HepG2 (cell line): ENCODE data around the gene RNF8. TPM values are rescaled to one million over a fixed set of nuclear protein-coding genes. Genes with fewer than 3 reads are reported as not detected.

ENCODE experiments used
- ADNP ChIP-seq: sonication (generic); formaldehyde crosslinking; IDR thresholded peaks from 2 replicates; pipeline ENCODE4 v1.4.0; 2020; ENCODE audit warnings: missing genetic modification reagents
- BHLHE40 ChIP-seq: IDR thresholded peaks from 2 replicates; pipeline ENCODE4 v1.6.1; 2011; ENCODE audit warnings: low read length, improper control_type of control experiment
- ERF ChIP-seq: IDR thresholded peaks from 2 replicates; pipeline ENCODE4 v1.6.1; 2018; ENCODE audit warnings: missing biosample characterization, missing genetic modification reagents
- FOXC1 ChIP-seq: sonication (generic); formaldehyde crosslinking; IDR thresholded peaks from 2 replicates; pipeline ENCODE4 v1.8.0; 2022; ENCODE audit warnings: mild to moderate bottlenecking, missing genetic modification reagents, borderline replicate concordance
- GFI1 ChIP-seq: sonication (generic); formaldehyde crosslinking; IDR thresholded peaks from 2 replicates; pipeline ENCODE4 v1.5.0; 2020; ENCODE audit warnings: missing genetic modification reagents, mild to moderate bottlenecking, borderline replicate concordance
- MAX ChIP-seq: IDR thresholded peaks from 2 replicates; pipeline ENCODE4 v1.6.1; 2012; ENCODE audit warnings: inconsistent platforms
- RAD21 ChIP-seq: fragments of 450-650 bp; formaldehyde crosslinking; IDR thresholded peaks from 2 replicates; pipeline ENCODE4 v1.5.0; 2020; ENCODE audit warnings: mild to moderate bottlenecking
- SAFB2 ChIP-seq: sonication (generic); formaldehyde crosslinking; IDR thresholded peaks from 2 replicates; pipeline ENCODE4 v1.5.1; 2020; ENCODE audit warnings: missing genetic modification reagents, low read depth, mild to moderate bottlenecking, borderline replicate concordance
- SSRP1 ChIP-seq: IDR thresholded peaks from 2 replicates; pipeline ENCODE4 v1.6.1; 2016; ENCODE audit warnings: control low read depth
- ZBTB21 ChIP-seq: sonication (generic); formaldehyde crosslinking; IDR thresholded peaks from 2 replicates; pipeline ENCODE4 v1.4.0; 2020; ENCODE audit warnings: missing genetic modification reagents
- ZNF121 ChIP-seq: sonication (generic); formaldehyde crosslinking; IDR thresholded peaks from 2 replicates; pipeline ENCODE4 v1.5.0; 2020; ENCODE audit warnings: mild to moderate bottlenecking, missing genetic modification reagents
- ZNF282 ChIP-seq: fragments of 450-650 bp; IDR thresholded peaks from 2 replicates; pipeline ENCODE4 v1.6.1; 2018; ENCODE audit not compliant: partially characterized antibody
- ZNF317 ChIP-seq: sonication (generic); formaldehyde crosslinking; IDR thresholded peaks from 2 replicates; pipeline ENCODE4 v1.5.0; 2020; ENCODE audit warnings: mild to moderate bottlenecking, missing genetic modification reagents
- ZNF331 ChIP-seq: sonication (generic); formaldehyde crosslinking; IDR thresholded peaks from 2 replicates; pipeline ENCODE4 v1.4.0; 2020; ENCODE audit warnings: missing genetic modification reagents
- ZNF430 ChIP-seq: sonication (generic); formaldehyde crosslinking; IDR thresholded peaks from 2 replicates; pipeline ENCODE4 v1.9.0; 2021; ENCODE audit warnings: mild to moderate bottlenecking, missing genetic modification reagents
- ZNF577 ChIP-seq: sonication (generic); formaldehyde crosslinking; IDR thresholded peaks from 2 replicates; pipeline ENCODE4 v1.4.0; 2020; ENCODE audit warnings: mild to moderate bottlenecking, low read depth, missing genetic modification reagents, borderline replicate concordance
- ZNF749 ChIP-seq: sonication (generic); formaldehyde crosslinking; IDR thresholded peaks from 2 replicates; pipeline ENCODE4 v1.8.0; 2022; ENCODE audit warnings: mild to moderate bottlenecking, missing genetic modification reagents, moderate library complexity, borderline replicate concordance
- ZNF775 ChIP-seq: sonication (generic); formaldehyde crosslinking; IDR thresholded peaks from 2 replicates; pipeline ENCODE4 v1.4.0; 2020; ENCODE audit warnings: missing genetic modification reagents, mild to moderate bottlenecking, moderate library complexity, borderline replicate concordance
- polyA plus RNA-seq, 8 experiments: library from polyadenylated mRNA; depleted of rRNA in 3 of 8; stranded (reverse) in 7 of 8; unstranded in 1 of 8; fragments of >200 nt; fragmentation: Illumina TruSeq in 4 of 8; extraction: Trizol in 4 of 8; gene quantifications; 2 replicates each; pipeline versions ENCODE4 v1.2.1 to v1.2.3, GENCODE V29; 2011 to 2016; ENCODE audit warnings: low read depth in 4 of 8, missing spikeins in 1 of 8, mixed read lengths in 1 of 8; ENCODE audit not compliant: insufficient read depth in 1 of 8
- total RNA-seq, 5 experiments: library from RNA; depleted of rRNA; stranded (reverse); fragments of >200 nt; fragmentation: Illumina TruSeq; extraction: Trizol; gene quantifications; 2 replicates each; pipeline ENCODE4 v1.2.3, GENCODE V29; 2016; ENCODE audit warnings: low read depth in 1 of 5
- TF ChIP-seq, protein P1 (sequence below): sonication (generic); formaldehyde crosslinking; IDR thresholded peaks from 2 replicates; pipeline ENCODE4 v1.4.0; 2020; ENCODE audit warnings: missing genetic modification reagents
- TF ChIP-seq, protein P2 (sequence below): sonication (generic); formaldehyde crosslinking; IDR thresholded peaks from 2 replicates; pipeline ENCODE4 v1.4.0; 2020; ENCODE audit warnings: missing genetic modification reagents, mild to moderate bottlenecking, borderline replicate concordance
- TF ChIP-seq, protein P3 (sequence below): sonication (generic); formaldehyde crosslinking; IDR thresholded peaks from 2 replicates; pipeline ENCODE4 v1.8.0; 2022; ENCODE audit warnings: mild to moderate bottlenecking, missing genetic modification reagents; ENCODE audit not compliant: insufficient replicate concordance

Gene RNF8
- total and polyA plus RNA-seq, 2 of the 13 experiments (the other 11 are each of a cell fraction or from before 2014, with no cell fraction given), result 21.8 to 47.6 TPM

GRCh38 chr6:37432916-37433656 is 79.3 kb downstream of the RNF8 start, which contains the start of gene CMTR1 (continued):
- TF ChIP-seq GFI1 (CRISPR knock-in tag) (peak; percentile 62; the same call in 1 of the 2 replicates), FOXC1 (CRISPR knock-in tag) (no peak; the same call in 1 of the 2 replicates), ZNF775 (CRISPR knock-in tag) (0 out of 2 replicates have a peak, but pooled peaks have one; percentile 40), ERF (CRISPR knock-in tag) (peak; percentile 93), MAX (peak; percentile 87), ADNP (CRISPR knock-in tag) (no peak), ZNF282 (no peak), ZNF331 (CRISPR knock-in tag) (peak; percentile 90), ZNF121 (CRISPR knock-in tag) (peak; percentile 71), ZNF430 (CRISPR knock-in tag) (peak; percentile 71; the same call in 1 of the 2 replicates), ZBTB21 (CRISPR knock-in tag) (no peak; the same call in 1 of the 2 replicates), ZNF749 (peak; percentile 80; the same call in 1 of the 2 replicates), BHLHE40 (peak; percentile 39; the same call in 1 of the 2 replicates), ZNF577 (CRISPR knock-in tag) (peak; percentile 79), SSRP1 (CRISPR knock-in tag) (no peak), ZNF317 (CRISPR knock-in tag) (peak; percentile 22; the same call in 1 of the 2 replicates), SAFB2 (CRISPR knock-in tag) (peak; percentile 76; the same call in 1 of the 2 replicates), RAD21 (peak; percentile 47)
- TF ChIP-seq, protein P1, sequence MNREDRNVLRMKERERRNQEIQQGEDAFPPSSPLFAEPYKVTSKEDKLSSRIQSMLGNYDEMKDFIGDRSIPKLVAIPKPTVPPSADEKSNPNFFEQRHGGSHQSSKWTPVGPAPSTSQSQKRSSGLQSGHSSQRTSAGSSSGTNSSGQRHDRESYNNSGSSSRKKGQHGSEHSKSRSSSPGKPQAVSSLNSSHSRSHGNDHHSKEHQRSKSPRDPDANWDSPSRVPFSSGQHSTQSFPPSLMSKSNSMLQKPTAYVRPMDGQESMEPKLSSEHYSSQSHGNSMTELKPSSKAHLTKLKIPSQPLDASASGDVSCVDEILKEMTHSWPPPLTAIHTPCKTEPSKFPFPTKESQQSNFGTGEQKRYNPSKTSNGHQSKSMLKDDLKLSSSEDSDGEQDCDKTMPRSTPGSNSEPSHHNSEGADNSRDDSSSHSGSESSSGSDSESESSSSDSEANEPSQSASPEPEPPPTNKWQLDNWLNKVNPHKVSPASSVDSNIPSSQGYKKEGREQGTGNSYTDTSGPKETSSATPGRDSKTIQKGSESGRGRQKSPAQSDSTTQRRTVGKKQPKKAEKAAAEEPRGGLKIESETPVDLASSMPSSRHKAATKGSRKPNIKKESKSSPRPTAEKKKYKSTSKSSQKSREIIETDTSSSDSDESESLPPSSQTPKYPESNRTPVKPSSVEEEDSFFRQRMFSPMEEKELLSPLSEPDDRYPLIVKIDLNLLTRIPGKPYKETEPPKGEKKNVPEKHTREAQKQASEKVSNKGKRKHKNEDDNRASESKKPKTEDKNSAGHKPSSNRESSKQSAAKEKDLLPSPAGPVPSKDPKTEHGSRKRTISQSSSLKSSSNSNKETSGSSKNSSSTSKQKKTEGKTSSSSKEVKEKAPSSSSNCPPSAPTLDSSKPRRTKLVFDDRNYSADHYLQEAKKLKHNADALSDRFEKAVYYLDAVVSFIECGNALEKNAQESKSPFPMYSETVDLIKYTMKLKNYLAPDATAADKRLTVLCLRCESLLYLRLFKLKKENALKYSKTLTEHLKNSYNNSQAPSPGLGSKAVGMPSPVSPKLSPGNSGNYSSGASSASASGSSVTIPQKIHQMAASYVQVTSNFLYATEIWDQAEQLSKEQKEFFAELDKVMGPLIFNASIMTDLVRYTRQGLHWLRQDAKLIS, result peak; percentile 57; the same call in 1 of the 2 replicates
- TF ChIP-seq, protein P2, sequence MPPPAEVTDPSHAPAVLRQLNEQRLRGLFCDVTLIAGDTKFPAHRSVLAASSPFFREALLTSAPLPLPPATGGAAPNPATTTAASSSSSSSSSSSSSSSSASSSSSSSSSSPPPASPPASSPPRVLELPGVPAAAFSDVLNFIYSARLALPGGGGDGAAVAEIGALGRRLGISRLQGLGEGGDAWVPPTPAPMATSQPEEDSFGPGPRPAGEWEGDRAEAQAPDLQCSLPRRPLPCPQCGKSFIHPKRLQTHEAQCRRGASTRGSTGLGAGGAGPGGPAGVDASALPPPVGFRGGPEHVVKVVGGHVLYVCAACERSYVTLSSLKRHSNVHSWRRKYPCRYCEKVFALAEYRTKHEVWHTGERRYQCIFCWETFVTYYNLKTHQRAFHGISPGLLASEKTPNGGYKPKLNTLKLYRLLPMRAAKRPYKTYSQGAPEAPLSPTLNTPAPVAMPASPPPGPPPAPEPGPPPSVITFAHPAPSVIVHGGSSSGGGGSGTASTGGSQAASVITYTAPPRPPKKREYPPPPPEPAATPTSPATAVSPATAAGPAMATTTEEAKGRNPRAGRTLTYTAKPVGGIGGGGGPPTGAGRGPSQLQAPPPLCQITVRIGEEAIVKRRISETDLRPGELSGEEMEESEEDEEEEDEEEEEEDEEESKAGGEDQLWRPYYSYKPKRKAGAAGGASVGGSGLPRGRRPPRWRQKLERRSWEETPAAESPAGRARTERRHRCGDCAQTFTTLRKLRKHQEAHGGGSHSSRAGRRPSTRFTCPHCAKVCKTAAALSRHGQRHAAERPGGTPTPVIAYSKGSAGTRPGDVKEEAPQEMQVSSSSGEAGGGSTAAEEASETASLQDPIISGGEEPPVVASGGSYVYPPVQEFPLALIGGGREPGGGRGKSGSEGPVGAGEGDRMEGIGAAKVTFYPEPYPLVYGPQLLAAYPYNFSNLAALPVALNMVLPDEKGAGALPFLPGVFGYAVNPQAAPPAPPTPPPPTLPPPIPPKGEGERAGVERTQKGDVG (CRISPR knock-in tag), result no peak
- TF ChIP-seq, protein P3, sequence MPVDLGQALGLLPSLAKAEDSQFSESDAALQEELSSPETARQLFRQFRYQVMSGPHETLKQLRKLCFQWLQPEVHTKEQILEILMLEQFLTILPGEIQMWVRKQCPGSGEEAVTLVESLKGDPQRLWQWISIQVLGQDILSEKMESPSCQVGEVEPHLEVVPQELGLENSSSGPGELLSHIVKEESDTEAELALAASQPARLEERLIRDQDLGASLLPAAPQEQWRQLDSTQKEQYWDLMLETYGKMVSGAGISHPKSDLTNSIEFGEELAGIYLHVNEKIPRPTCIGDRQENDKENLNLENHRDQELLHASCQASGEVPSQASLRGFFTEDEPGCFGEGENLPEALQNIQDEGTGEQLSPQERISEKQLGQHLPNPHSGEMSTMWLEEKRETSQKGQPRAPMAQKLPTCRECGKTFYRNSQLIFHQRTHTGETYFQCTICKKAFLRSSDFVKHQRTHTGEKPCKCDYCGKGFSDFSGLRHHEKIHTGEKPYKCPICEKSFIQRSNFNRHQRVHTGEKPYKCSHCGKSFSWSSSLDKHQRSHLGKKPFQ (CRISPR knock-in tag), result no peak
